Erythroblast (primary cell): Measurements from ENCODE around the gene FRZB.

ENCODE experiments used
- GATA1 ChIP-seq: IDR thresholded peaks from 2 replicates; pipeline ENCODE4 v1.6.1; 2011; ENCODE audit warnings: low read depth, mild to moderate bottlenecking, control low read depth, low read length, moderate library complexity
- POLR2A ChIP-seq: IDR thresholded peaks from 2 replicates; pipeline ENCODE4 v1.6.1; 2011; ENCODE audit warnings: mild to moderate bottlenecking, low read length

- no peak for TF ChIP-seq POLR2A
- no peak for TF ChIP-seq GATA1
These were observed 40.8 kb upstream of the FRZB start for GRCh38 chr2:182907081-182907830.
